ENCODE data around the gene SHISA7.

The SHISA7 gene

DNA sequence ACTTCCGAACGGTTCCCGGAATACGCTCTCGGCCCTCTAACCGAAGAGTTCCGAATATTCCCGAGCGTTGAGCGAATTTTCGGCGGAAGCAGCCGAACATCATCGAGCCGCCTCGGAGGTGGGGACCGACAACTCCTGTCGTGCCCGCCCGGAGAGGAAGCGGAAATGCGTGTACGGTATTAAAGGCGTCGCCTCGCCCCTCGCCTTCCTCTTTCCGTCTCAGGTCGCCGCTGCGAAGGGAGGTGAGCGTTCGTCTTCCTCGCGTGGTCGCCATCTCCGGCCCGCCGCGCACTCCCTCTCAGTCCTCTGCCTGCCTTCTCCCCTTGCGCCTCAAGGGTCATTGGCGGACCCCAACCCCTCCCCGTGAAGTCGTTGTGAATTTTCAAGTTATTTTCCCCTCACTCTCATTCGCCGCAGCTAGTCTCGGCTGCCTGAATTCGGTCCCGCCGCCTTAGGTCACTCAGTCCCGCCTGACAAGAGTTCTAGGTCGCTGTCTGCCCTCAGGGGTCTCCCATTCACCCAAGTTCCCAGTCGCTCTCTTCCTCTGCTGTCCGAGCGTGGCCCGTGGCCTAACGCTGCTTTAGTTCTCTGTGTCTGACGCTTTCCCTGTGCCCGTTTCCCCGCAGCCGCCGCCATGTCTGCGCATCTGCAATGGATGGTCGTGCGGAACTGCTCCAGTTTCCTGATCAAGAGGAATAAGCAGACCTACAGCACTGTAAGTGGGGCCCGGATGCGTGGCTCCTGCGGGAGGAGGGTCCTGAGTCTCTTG lies 57.2 kb downstream of the SHISA7 start, which contains the start of gene RPL28 (continued):
- TF ChIP-seq, protein P1, sequence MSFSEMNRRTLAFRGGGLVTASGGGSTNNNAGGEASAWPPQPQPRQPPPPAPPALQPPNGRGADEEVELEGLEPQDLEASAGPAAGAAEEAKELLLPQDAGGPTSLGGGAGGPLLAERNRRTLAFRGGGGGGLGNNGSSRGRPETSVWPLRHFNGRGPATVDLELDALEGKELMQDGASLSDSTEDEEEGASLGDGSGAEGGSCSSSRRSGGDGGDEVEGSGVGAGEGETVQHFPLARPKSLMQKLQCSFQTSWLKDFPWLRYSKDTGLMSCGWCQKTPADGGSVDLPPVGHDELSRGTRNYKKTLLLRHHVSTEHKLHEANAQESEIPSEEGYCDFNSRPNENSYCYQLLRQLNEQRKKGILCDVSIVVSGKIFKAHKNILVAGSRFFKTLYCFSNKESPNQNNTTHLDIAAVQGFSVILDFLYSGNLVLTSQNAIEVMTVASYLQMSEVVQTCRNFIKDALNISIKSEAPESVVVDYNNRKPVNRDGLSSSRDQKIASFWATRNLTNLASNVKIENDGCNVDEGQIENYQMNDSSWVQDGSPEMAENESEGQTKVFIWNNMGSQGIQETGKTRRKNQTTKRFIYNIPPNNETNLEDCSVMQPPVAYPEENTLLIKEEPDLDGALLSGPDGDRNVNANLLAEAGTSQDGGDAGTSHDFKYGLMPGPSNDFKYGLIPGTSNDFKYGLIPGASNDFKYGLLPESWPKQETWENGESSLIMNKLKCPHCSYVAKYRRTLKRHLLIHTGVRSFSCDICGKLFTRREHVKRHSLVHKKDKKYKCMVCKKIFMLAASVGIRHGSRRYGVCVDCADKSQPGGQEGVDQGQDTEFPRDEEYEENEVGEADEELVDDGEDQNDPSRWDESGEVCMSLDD (tag by site-specific recombination; IDR thresholded peaks at IDR 0.05) = 0 out of 2 replicates have a peak, but pooled peaks have one; percentile 53
- TF ChIP-seq ZNF629 (tag by site-specific recombination; IDR thresholded peaks at IDR 0.05) = peak; percentile 77
- TF ChIP-seq, protein P2, sequence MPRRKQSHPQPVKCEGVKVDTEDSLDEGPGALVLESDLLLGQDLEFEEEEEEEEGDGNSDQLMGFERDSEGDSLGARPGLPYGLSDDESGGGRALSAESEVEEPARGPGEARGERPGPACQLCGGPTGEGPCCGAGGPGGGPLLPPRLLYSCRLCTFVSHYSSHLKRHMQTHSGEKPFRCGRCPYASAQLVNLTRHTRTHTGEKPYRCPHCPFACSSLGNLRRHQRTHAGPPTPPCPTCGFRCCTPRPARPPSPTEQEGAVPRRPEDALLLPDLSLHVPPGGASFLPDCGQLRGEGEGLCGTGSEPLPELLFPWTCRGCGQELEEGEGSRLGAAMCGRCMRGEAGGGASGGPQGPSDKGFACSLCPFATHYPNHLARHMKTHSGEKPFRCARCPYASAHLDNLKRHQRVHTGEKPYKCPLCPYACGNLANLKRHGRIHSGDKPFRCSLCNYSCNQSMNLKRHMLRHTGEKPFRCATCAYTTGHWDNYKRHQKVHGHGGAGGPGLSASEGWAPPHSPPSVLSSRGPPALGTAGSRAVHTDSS (tag by site-specific recombination; IDR thresholded peaks at IDR 0.05) = peak; percentile 65

DNA sequence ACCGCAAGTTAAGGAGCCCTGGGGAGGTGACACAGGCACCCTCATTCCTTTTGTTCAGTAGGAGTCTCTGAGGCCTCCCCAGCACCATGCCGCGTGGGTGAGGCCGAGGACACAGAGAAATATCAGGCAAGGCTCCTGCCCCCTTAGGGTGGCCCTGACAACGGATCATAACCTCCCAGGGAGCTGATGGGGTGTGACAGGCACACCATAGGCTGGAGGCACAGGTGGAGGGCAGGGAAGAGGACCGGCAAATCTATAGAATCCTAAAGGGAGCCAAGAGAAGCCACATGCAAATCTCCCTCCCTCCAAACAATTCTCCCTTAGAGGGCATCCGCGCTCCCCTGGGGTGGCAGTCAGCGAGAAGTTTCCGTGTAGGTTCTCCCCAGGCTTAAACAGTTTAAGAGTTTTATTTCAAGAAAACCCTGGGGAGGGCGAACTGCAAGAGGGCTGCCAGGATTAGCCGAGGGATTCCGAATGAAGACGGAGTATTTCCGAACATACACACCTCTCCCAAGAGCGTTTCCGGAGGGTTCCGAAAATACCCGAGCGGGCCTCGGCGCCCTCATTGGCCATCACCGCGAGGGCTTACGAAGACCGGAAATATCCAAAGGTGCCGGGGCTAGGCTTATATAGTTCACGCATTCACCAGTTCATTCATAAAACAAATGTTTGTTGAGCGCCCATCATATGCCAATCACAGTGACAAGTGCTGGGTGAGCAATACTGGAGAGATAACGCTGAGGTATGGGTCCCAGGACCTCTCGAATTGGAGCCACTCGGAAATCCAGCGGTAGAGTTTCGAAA lies 58.0 kb downstream of the SHISA7 start:
- no peaks in the 10 kb centered on the region for H3K9me3 ChIP-seq (ENCODE audit: control insufficient read depth, insufficient read depth, low read depth, low read length)
- ChIA-PET POLR2A (interaction anchor here (0.6 to 7.3 kb wide), 10 partner anchors 15 to 305 kb away, joined by 3 to 78 read pairs (median 4); partner anchors contain the start of genes FIZ1, ISOC2, KMT5C and UBE2S), CTCF (interaction anchor here (0.5 to 3.2 kb wide), 7 partner anchors 80 to 372 kb away, joined by 3 to 23 read pairs (median 3); no protein-coding TSS in a partner anchor)
- H3K4me3 ChIP-seq (ENCODE audit: low read depth, low read length) = peak overlapping the region; percentile 66
- peaks cover 8 to 39% of the 10 kb centered on the region in 2 experiments for H3K36me3 ChIP-seq (ENCODE audit: control insufficient read depth in 2 of 2, insufficient read depth in 1 of 2, low read length in 2 of 2)
- peak overlapping the region; percentile 84 for H3K27ac ChIP-seq (ENCODE audit: extremely low read depth, low read depth, low read length)
- peaks cover 24% of the 10 kb centered on the region for H3K4me1 ChIP-seq (ENCODE audit: control insufficient read depth, insufficient read depth, low read length)
- TF ChIP-seq ZNF626 (tag by site-specific recombination; IDR thresholded peaks at IDR 0.05) = no peak
- peak; percentile 35 for TF ChIP-seq ZFHX2 (tag by site-specific recombination; conservative IDR thresholded peaks at IDR 0.05)
- TF ChIP-seq, protein P3, sequence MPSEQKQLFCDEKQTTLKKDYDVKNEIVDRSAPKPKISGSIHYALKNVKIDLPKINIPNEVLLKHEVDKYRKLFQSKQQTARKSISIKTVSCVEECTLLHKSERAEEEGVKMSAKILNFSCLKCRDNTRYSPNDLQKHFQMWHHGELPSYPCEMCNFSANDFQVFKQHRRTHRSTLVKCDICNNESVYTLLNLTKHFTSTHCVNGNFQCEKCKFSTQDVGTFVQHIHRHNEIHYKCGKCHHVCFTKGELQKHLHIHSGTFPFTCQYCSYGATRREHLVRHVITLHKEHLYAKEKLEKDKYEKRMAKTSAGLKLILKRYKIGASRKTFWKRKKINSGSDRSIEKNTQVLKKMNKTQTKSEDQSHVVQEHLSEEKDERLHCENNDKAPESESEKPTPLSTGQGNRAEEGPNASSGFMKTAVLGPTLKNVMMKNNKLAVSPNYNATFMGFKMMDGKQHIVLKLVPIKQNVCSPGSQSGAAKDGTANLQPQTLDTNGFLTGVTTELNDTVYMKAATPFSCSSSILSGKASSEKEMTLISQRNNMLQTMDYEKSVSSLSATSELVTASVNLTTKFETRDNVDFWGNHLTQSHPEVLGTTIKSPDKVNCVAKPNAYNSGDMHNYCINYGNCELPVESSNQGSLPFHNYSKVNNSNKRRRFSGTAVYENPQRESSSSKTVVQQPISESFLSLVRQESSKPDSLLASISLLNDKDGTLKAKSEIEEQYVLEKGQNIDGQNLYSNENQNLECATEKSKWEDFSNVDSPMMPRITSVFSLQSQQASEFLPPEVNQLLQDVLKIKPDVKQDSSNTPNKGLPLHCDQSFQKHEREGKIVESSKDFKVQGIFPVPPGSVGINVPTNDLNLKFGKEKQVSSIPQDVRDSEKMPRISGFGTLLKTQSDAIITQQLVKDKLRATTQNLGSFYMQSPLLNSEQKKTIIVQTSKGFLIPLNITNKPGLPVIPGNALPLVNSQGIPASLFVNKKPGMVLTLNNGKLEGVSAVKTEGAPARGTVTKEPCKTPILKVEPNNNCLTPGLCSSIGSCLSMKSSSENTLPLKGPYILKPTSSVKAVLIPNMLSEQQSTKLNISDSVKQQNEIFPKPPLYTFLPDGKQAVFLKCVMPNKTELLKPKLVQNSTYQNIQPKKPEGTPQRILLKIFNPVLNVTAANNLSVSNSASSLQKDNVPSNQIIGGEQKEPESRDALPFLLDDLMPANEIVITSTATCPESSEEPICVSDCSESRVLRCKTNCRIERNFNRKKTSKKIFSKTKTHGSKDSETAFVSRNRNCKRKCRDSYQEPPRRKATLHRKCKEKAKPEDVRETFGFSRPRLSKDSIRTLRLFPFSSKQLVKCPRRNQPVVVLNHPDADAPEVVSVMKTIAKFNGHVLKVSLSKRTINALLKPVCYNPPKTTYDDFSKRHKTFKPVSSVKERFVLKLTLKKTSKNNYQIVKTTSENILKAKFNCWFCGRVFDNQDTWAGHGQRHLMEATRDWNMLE (tag by site-specific recombination; conservative IDR thresholded peaks at IDR 0.05; ENCODE audit: low read depth) = 0 out of 2 replicates have a peak, but pooled peaks have one; percentile 11
- TF ChIP-seq ZIC2 (tag by site-specific recombination; IDR thresholded peaks at IDR 0.05) = peak; percentile 46
- TF ChIP-seq ZNF544 (tag by site-specific recombination; IDR thresholded peaks at IDR 0.05) = no peak
- TF ChIP-seq ZNF521 (tag by site-specific recombination; IDR thresholded peaks at IDR 0.05) = no peak
- TF ChIP-seq GLIS2 (tag by site-specific recombination; IDR thresholded peaks at IDR 0.05) = peak; percentile 40; the same call in 1 of the 2 replicates
- TF ChIP-seq, protein P4, sequence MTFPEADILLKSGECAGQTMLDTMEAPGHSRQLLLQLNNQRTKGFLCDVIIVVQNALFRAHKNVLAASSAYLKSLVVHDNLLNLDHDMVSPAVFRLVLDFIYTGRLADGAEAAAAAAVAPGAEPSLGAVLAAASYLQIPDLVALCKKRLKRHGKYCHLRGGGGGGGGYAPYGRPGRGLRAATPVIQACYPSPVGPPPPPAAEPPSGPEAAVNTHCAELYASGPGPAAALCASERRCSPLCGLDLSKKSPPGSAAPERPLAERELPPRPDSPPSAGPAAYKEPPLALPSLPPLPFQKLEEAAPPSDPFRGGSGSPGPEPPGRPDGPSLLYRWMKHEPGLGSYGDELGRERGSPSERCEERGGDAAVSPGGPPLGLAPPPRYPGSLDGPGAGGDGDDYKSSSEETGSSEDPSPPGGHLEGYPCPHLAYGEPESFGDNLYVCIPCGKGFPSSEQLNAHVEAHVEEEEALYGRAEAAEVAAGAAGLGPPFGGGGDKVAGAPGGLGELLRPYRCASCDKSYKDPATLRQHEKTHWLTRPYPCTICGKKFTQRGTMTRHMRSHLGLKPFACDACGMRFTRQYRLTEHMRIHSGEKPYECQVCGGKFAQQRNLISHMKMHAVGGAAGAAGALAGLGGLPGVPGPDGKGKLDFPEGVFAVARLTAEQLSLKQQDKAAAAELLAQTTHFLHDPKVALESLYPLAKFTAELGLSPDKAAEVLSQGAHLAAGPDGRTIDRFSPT (tag by site-specific recombination; IDR thresholded peaks at IDR 0.05) = peak; percentile 65; the same call in 1 of the 2 replicates
- no peak for TF ChIP-seq ZNF548 (tag by site-specific recombination; IDR thresholded peaks at IDR 0.05)
- peak; percentile 98 for TF ChIP-seq GLIS1 (tag by site-specific recombination; IDR thresholded peaks at IDR 0.05)
- TF ChIP-seq, protein P5, sequence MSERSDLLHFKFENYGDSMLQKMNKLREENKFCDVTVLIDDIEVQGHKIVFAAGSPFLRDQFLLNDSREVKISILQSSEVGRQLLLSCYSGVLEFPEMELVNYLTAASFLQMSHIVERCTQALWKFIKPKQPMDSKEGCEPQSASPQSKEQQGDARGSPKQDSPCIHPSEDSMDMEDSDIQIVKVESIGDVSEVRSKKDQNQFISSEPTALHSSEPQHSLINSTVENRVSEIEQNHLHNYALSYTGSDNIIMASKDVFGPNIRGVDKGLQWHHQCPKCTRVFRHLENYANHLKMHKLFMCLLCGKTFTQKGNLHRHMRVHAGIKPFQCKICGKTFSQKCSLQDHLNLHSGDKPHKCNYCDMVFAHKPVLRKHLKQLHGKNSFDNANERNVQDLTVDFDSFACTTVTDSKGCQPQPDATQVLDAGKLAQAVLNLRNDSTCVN (tag by site-specific recombination; optimal IDR thresholded peaks at IDR 0.05) = no peak
- TF ChIP-seq ZBTB48 (tag by site-specific recombination; IDR thresholded peaks at IDR 0.05) = 0 out of 2 replicates have a peak, but pooled peaks have one; percentile 25
- peak; percentile 45; the same call in 1 of the 2 replicates for TF ChIP-seq SCRT2 (tag by site-specific recombination; IDR thresholded peaks at IDR 0.05)
- TF ChIP-seq ZBTB17 (tag by site-specific recombination; IDR thresholded peaks at IDR 0.05) = peak; percentile 75
- 0 out of 2 replicates have a peak, but pooled peaks have one; percentile 27 for TF ChIP-seq ZBTB20 (tag by site-specific recombination; IDR thresholded peaks at IDR 0.05)
- peak; percentile 93 for TF ChIP-seq ZNF335 (tag by site-specific recombination; conservative IDR thresholded peaks at IDR 0.05)
- no peak for TF ChIP-seq ZSCAN23 (tag by site-specific recombination; IDR thresholded peaks at IDR 0.05)
